ENCODE measurements around the gene PARP8. TPM values are rescaled to one million over a fixed set of nuclear protein-coding genes. Genes with fewer than 3 reads are reported as not detected.

Gene PARP8
- total RNA-seq, 2 experiments from 2014 or later, result 36.8 to 39.2 TPM

DNA sequence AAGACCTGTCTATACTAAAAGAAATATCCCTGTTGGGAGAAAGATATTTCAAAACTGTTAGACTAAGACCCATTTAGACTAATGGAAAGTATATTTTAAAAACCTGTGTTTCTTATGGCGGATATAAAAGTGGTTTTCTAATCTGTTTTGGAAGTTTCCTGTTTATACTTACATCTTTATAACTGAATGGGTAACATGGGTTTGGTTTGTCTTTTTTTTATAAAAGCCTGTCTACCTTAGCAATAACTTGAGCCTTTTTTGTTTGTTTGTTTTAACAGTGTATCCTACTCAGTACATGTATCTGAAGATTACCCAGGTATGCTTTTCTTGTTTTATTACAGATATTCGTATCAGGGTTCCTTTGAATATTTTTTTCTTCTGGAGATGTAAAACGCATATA lies 83.4 kb downstream of the PARP8 start:
- BruUV-seq (replicated peaks), result no TSS peak
- POLR2A ChIA-PET, result no interaction called here
- DNase-seq (ENCODE audit: low spot score), result no peak
- Histone ChIP-seq H2AFZ (ENCODE audit: low read length) (no peak overlapping the region), H3K9me2 (ENCODE audit: insufficient read depth, low read length) (no peaks in the 10 kb centered on the region), H3K9me3 (ENCODE audit: low read length) (no peaks in the 10 kb centered on the region), H4K20me1 (ENCODE audit: insufficient read depth, low read length) (no peaks in the 10 kb centered on the region), H3K27ac (ENCODE audit: low read depth, low read length, poor library complexity, severe bottlenecking) (no peak overlapping the region), H3K4me3 (ENCODE audit: low read depth, low read length, poor library complexity, severe bottlenecking) (no peak overlapping the region), H3K79me2 (ENCODE audit: insufficient read depth, low read depth, low read length) (peaks cover 23% of the 10 kb centered on the region; the same call in 1 of the 2 replicates), H3K36me3 (ENCODE audit: insufficient read depth, low read length) (no peaks in the 10 kb centered on the region; the same call in 1 of the 2 replicates), H3K4me1 (ENCODE audit: insufficient read depth, low read length, poor library complexity, severe bottlenecking) (peaks cover 33% of the 10 kb centered on the region), H3K4me2 (ENCODE audit: low read length) (peak overlapping the region; percentile 27)
- CTCF ChIA-PET (ENCODE audit: unreplicated experiment), result no interaction called here
- TF ChIP-seq, protein P1, sequence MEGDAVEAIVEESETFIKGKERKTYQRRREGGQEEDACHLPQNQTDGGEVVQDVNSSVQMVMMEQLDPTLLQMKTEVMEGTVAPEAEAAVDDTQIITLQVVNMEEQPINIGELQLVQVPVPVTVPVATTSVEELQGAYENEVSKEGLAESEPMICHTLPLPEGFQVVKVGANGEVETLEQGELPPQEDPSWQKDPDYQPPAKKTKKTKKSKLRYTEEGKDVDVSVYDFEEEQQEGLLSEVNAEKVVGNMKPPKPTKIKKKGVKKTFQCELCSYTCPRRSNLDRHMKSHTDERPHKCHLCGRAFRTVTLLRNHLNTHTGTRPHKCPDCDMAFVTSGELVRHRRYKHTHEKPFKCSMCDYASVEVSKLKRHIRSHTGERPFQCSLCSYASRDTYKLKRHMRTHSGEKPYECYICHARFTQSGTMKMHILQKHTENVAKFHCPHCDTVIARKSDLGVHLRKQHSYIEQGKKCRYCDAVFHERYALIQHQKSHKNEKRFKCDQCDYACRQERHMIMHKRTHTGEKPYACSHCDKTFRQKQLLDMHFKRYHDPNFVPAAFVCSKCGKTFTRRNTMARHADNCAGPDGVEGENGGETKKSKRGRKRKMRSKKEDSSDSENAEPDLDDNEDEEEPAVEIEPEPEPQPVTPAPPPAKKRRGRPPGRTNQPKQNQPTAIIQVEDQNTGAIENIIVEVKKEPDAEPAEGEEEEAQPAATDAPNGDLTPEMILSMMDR (conservative IDR thresholded peaks at IDR 0.05; ENCODE audit: low read length), result no peak
- TF ChIP-seq EZH2phosphoT487 (IDR thresholded peaks at IDR 0.05; ENCODE audit: borderline replicate concordance, low read depth, low read length), result no peak
- intact Hi-C loops (cut with micrococcal nuclease; ENCODE audit: unreplicated experiment), result loop anchor here (2.0 to 5.0 kb wide), 4 partner anchors 83 to 443 kb away; partner anchors contain the start of genes EMB and PARP8

DNA sequence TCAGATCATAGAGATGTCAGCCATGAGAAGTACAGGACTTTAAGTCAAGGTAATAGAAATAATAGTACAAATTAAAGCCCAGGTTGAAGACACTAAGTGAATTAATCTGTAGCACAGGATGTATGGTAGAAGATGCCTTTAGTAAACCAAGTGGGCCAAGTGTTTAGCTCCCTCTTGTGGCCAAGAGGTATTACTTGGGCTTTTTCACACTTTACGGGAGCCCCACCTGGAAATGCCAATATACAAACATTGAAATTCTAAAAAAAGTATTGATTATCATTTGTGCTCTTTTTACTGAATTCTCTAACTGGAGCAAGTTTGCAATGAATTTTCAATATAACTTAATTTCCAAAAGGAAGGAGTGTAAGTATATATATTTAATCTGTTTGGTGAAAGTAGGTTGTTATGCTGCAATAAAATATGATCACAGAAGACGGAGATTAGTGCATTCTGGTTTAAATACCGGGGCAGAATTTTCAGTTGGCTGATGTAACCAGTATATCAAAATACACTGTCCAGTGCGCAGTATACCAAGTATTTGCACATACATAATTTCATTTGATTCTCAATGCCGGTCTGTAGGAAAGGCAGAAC lies 84.7 kb downstream of the PARP8 start:
- H2AFZ ChIP-seq (ENCODE audit: low read length), result no peak overlapping the region
- ChIA-PET POLR2A (interaction anchor here (0.5 to 1.4 kb wide), 3 partner anchors 8 to 311 kb away, joined by 3 to 4 read pairs (median 3); no protein-coding TSS in a partner anchor), CTCF (ENCODE audit: unreplicated experiment) (no interaction called here)
- no peaks in the 10 kb centered on the region for H3K9me2 ChIP-seq (ENCODE audit: insufficient read depth, low read length)
- no peak overlapping the region for H3K4me2 ChIP-seq (ENCODE audit: low read length)
- TF ChIP-seq EZH2phosphoT487 (IDR thresholded peaks at IDR 0.05; ENCODE audit: borderline replicate concordance, low read depth, low read length), result no peak
- TF ChIP-seq, protein P1 (conservative IDR thresholded peaks at IDR 0.05; ENCODE audit: low read length), result peak; percentile 99
- peaks cover 17% of the 10 kb centered on the region; the same call in 1 of the 2 replicates for H3K79me2 ChIP-seq (ENCODE audit: insufficient read depth, low read depth, low read length)
- BruUV-seq (replicated peaks), result no TSS peak
- H3K9me3 ChIP-seq (ENCODE audit: low read length), result no peaks in the 10 kb centered on the region
- no peaks in the 10 kb centered on the region; the same call in 1 of the 2 replicates for H3K36me3 ChIP-seq (ENCODE audit: insufficient read depth, low read length)
- intact Hi-C loops (cut with micrococcal nuclease; ENCODE audit: unreplicated experiment), result loop anchor here (2.0 to 5.0 kb wide), 4 partner anchors 84 to 444 kb away; partner anchors contain the start of genes EMB and PARP8
- H4K20me1 ChIP-seq (ENCODE audit: insufficient read depth, low read length), result no peaks in the 10 kb centered on the region
- DNase-seq (ENCODE audit: low spot score), result peak; percentile 83
- H3K4me1 ChIP-seq (ENCODE audit: insufficient read depth, low read length, poor library complexity, severe bottlenecking), result peaks cover 25% of the 10 kb centered on the region
- H3K27ac ChIP-seq (ENCODE audit: low read depth, low read length, poor library complexity, severe bottlenecking), result no peak overlapping the region
- H3K4me3 ChIP-seq (ENCODE audit: low read depth, low read length, poor library complexity, severe bottlenecking), result no peak overlapping the region

DNA sequence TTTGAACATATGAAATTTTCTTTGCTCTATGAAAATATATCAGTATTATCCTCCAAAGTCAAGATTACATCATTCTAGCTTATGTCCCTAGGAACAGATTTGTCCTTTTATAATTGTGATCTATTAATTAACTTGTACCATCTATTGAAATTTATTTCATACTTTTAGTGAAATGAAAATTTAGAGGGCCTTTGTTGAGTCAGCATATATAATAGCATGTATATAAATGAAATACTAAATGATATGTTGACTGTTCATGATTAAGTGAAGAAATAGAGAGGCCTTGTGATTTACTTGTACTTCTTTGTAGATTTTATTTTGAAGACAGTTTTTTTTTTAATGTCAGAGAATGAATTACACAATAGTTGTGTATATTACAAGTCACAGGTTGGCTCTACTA lies 86.4 kb downstream of the PARP8 start:
- ChIA-PET POLR2A (no interaction called here), CTCF (ENCODE audit: unreplicated experiment) (no interaction called here)
- BruUV-seq (replicated peaks), result no TSS peak
- H3K9me3 ChIP-seq (ENCODE audit: low read length), result no peaks in the 10 kb centered on the region
- peaks cover 25% of the 10 kb centered on the region for H3K4me1 ChIP-seq (ENCODE audit: insufficient read depth, low read length, poor library complexity, severe bottlenecking)
- DNase-seq (ENCODE audit: low spot score), result no peak
- no peaks in the 10 kb centered on the region for H3K9me2 ChIP-seq (ENCODE audit: insufficient read depth, low read length)
- no peaks in the 10 kb centered on the region for H3K36me3 ChIP-seq (ENCODE audit: insufficient read depth, low read length)
- peaks cover 17% of the 10 kb centered on the region; the same call in 1 of the 2 replicates for H3K79me2 ChIP-seq (ENCODE audit: insufficient read depth, low read depth, low read length)
- H3K4me3 ChIP-seq (ENCODE audit: low read depth, low read length, poor library complexity, severe bottlenecking), result no peak overlapping the region
- intact Hi-C loops (cut with micrococcal nuclease; ENCODE audit: unreplicated experiment), result loop anchor here (5.0 kb wide), 2 partner anchors 240 to 445 kb away; no protein-coding TSS in a partner anchor
- no peaks in the 10 kb centered on the region for H4K20me1 ChIP-seq (ENCODE audit: insufficient read depth, low read length)
- H3K4me2 ChIP-seq (ENCODE audit: low read length), result no peak overlapping the region
- no peak overlapping the region for H3K27ac ChIP-seq (ENCODE audit: low read depth, low read length, poor library complexity, severe bottlenecking)
- no peak for TF ChIP-seq EZH2phosphoT487 (IDR thresholded peaks at IDR 0.05; ENCODE audit: borderline replicate concordance, low read depth, low read length)
- TF ChIP-seq, protein P1 (conservative IDR thresholded peaks at IDR 0.05; ENCODE audit: low read length), result no peak
- no peak overlapping the region for H2AFZ ChIP-seq (ENCODE audit: low read length)

Measured in OCI-LY7 (cell line).